ENCODE data around the gene CYP2J2. TPM values are rescaled to one million over a fixed set of nuclear protein-coding genes. Genes with fewer than 3 reads are reported as not detected.

Gene CYP2J2
- polyA plus RNA-seq, 1 donor (not counting 4 experiments of a cell fraction or from before 2014, with no cell fraction given), result 6.7 TPM

GRCh38 chr1:59908084-59908483 lies 18.5 kb downstream of the CYP2J2 start:
- H3K4me1 ChIP-seq (ENCODE audit: control insufficient read depth, extremely low read depth, insufficient read depth, low read length), result no peaks in the 10 kb centered on the region
- no peak overlapping the region for H3K27ac ChIP-seq (ENCODE audit: control insufficient read depth, insufficient read depth, low read length)
- no peaks in the 10 kb centered on the region for H4K20me1 ChIP-seq (ENCODE audit: control insufficient read depth, extremely low read depth, insufficient read depth, low read length)
- no peak overlapping the region for H3K4me3 ChIP-seq (ENCODE audit: control insufficient read depth in 2 of 3, extremely low read depth in 1 of 3, insufficient read depth in 2 of 3, low read depth in 1 of 3, low read length in 3 of 3)
- no peak for FAIRE-seq
- DNase-seq (ENCODE audit: low read depth, low spot score), result no peak
- dilution Hi-C loops (cut with MboI; ENCODE audit: extremely low pct_ligation_motif_present, low sequenced_read_pairs), result no loop called here
- H3K36me3 ChIP-seq (ENCODE audit: control insufficient read depth in 2 of 2, extremely low read depth in 1 of 2, insufficient read depth in 2 of 2, low read length in 2 of 2), result no peaks in the 10 kb centered on the region
- H3K9me1 ChIP-seq (ENCODE audit: control insufficient read depth, extremely low read depth, insufficient read depth, low read length), result no peaks in the 10 kb centered on the region
- no peaks in the 10 kb centered on the region for H3K27me3 ChIP-seq (ENCODE audit: control insufficient read depth, extremely low read depth, insufficient read depth, low read length)
- no peak overlapping the region for H2AFZ ChIP-seq (ENCODE audit: control insufficient read depth, low read length)
- no peak for TF ChIP-seq CTCF (optimal IDR thresholded peaks at IDR 0.05 in 1 of 3, IDR thresholded peaks at IDR 0.05 in 1 of 3, conservative IDR thresholded peaks at IDR 0.05 in 1 of 3; ENCODE audit: extremely low read depth in 1 of 3, insufficient read depth in 2 of 3, low read length in 3 of 3)
- TF ChIP-seq EZH2 (IDR thresholded peaks at IDR 0.05; ENCODE audit: low read length), result no peak
- H3K79me2 ChIP-seq (ENCODE audit: control insufficient read depth, insufficient read depth, low read length), result no peaks in the 10 kb centered on the region
- H3K9ac ChIP-seq (ENCODE audit: control insufficient read depth, extremely low read depth, insufficient read depth, low read length), result no peak overlapping the region
- H3K4me2 ChIP-seq (ENCODE audit: control insufficient read depth, extremely low read depth, insufficient read depth, low read depth, low read length), result no peak overlapping the region
- H3K9me3 ChIP-seq (ENCODE audit: control insufficient read depth, low read depth, low read length), result no peaks in the 10 kb centered on the region

- Histone ChIP-seq H3K36me3 (ENCODE audit: control insufficient read depth in 2 of 2, extremely low read depth in 1 of 2, insufficient read depth in 2 of 2, low read length in 2 of 2) (no peaks in the 10 kb centered on the region), H3K27me3 (ENCODE audit: control insufficient read depth, extremely low read depth, insufficient read depth, low read length) (no peaks in the 10 kb centered on the region), H3K79me2 (ENCODE audit: control insufficient read depth, insufficient read depth, low read length) (no peaks in the 10 kb centered on the region), H3K9me3 (ENCODE audit: control insufficient read depth, low read depth, low read length) (no peaks in the 10 kb centered on the region), H3K27ac (ENCODE audit: control insufficient read depth, insufficient read depth, low read length) (no peak overlapping the region), H3K9me1 (ENCODE audit: control insufficient read depth, extremely low read depth, insufficient read depth, low read length) (no peaks in the 10 kb centered on the region), H3K4me2 (ENCODE audit: control insufficient read depth, extremely low read depth, insufficient read depth, low read depth, low read length) (no peak overlapping the region), H3K4me1 (ENCODE audit: control insufficient read depth, extremely low read depth, insufficient read depth, low read length) (no peaks in the 10 kb centered on the region), H3K4me3 (ENCODE audit: control insufficient read depth in 2 of 3, extremely low read depth in 1 of 3, insufficient read depth in 2 of 3, low read depth in 1 of 3, low read length in 3 of 3) (no peak overlapping the region), H4K20me1 (ENCODE audit: control insufficient read depth, extremely low read depth, insufficient read depth, low read length) (no peaks in the 10 kb centered on the region), H2AFZ (ENCODE audit: control insufficient read depth, low read length) (no peak overlapping the region), H3K9ac (ENCODE audit: control insufficient read depth, extremely low read depth, insufficient read depth, low read length) (no peak overlapping the region)
- FAIRE-seq (no peak), DNase-seq (ENCODE audit: low read depth, low spot score) (no peak)
- dilution Hi-C loops (cut with MboI; ENCODE audit: extremely low pct_ligation_motif_present, low sequenced_read_pairs), result no loop called here
- no peak for TF ChIP-seq CTCF (optimal IDR thresholded peaks at IDR 0.05 in 1 of 3, IDR thresholded peaks at IDR 0.05 in 1 of 3, conservative IDR thresholded peaks at IDR 0.05 in 1 of 3; ENCODE audit: extremely low read depth in 1 of 3, insufficient read depth in 2 of 3, low read length in 3 of 3)
- no peak for TF ChIP-seq EZH2 (IDR thresholded peaks at IDR 0.05; ENCODE audit: low read length)
Observed at GRCh38 chr1:59906931-59907330, 19.6 kb downstream of the CYP2J2 start.

Measured in keratinocyte (primary cell).